Activated T-cell treated with anti-CD3 and anti-CD28 coated beads, Interleukin-2, amount 50 U/mL, for 48 hours (primary cell): ENCODE measurements around the gene KLHL22.

ENCODE experiments used
- DNase-seq, 2 experiments: peaks; one replicate each; pipeline ENCODE4 v3.0.0-alpha.2; 2020

KLHL22 gene

GRCh38 chr22:20430720-20431510 lies 64.7 kb downstream of the KLHL22 start:
- DNase-seq, result peak; percentile 68 to 76

- peak in 1 of 2 experiments; percentile 59 for DNase-seq
Measured at GRCh38 chr22:20430101-20430719, 65.4 kb downstream of the KLHL22 start.

GRCh38 chr22:20429254-20430100 lies 66.1 kb downstream of the KLHL22 start:
- DNase-seq, result peak; percentile 83 to 86

GRCh38 chr22:20428496-20429253 lies 66.9 kb downstream of the KLHL22 start:
- no peak for DNase-seq

GRCh38 chr22:20427945-20428417 lies 67.6 kb downstream of the KLHL22 start:
- no peak for DNase-seq

GRCh38 chr22:20427104-20427944 lies 68.3 kb downstream of the KLHL22 start:
- DNase-seq, result peak in 1 of 2 experiments; percentile 19

GRCh38 chr22:20426259-20426615 lies 69.4 kb downstream of the KLHL22 start:
- DNase-seq, result peak in 1 of 2 experiments; percentile 21

GRCh38 chr22:20425566-20426258 lies 69.9 kb downstream of the KLHL22 start:
- DNase-seq, result peak in 1 of 2 experiments; percentile 30

GRCh38 chr22:20424932-20425565 lies 70.5 kb downstream of the KLHL22 start:
- peak in 1 of 2 experiments; percentile 45 for DNase-seq

GRCh38 chr22:20424568-20424931 lies 71.0 kb downstream of the KLHL22 start:
- DNase-seq, result no peak

GRCh38 chr22:20423906-20424551 lies 71.6 kb downstream of the KLHL22 start:
- DNase-seq, result no peak

- no peak for DNase-seq
Measured at GRCh38 chr22:20423008-20423905, 72.3 kb downstream of the KLHL22 start.

GRCh38 chr22:20422271-20423007 lies 73.2 kb downstream of the KLHL22 start:
- DNase-seq, result peak in 1 of 2 experiments; percentile 25

- DNase-seq, result no peak
Measured at GRCh38 chr22:20421507-20421874, 74.1 kb downstream of the KLHL22 start.

GRCh38 chr22:20420157-20420842 lies 75.3 kb downstream of the KLHL22 start:
- DNase-seq, result no peak

GRCh38 chr22:20419664-20419951 lies 76.0 kb downstream of the KLHL22 start:
- no peak for DNase-seq

- DNase-seq, result peak; percentile 74 to 83
Measured at GRCh38 chr22:20418211-20418788, 77.3 kb downstream of the KLHL22 start.
